GM18519 (cell line): ENCODE data around the gene NDUFS3.
"Not testable (repeated sequence)": the region's sequence is repeated elsewhere in the genome, so short reads cannot be mapped to it uniquely, and the experiment has no call there.

Source experiments
- ATAC-seq: cut with Tn5 transposase; IDR thresholded peaks from one replicate; pipeline ENCODE4 v1.9.1; 2021; ENCODE audit warnings: mild to moderate bottlenecking, moderate library complexity; ENCODE audit not compliant: unreplicated experiment, low FRiP score

The NDUFS3 gene

DNA sequence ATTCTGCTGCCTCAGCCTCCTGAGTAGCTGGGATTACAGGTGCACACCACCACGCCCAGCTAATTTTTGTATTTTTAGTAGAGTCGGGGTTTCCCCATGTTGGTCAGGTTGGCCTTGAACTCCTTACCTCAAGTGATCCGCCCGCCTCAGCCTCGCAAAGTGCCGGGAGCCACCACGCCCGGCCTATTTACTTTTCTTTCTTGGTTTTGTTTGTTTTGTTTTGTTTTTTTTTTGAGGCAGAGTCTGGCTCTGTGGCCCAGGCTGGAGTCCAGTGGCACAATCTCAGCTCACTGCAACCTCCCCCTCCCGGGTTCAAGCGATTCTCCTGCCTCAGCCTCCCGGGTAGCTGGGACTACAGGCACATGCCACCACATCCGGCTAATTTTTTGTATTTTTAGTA, 21.9 kb upstream of the NDUFS3 start:
- not testable (repeated sequence) for ATAC-seq

GRCh38 chr11:47558695-47559094, 20.2 kb upstream of the NDUFS3 start:
- ATAC-seq, result no peak

- no peak for ATAC-seq
Measured at GRCh38 chr11:47560426-47560825, 18.4 kb upstream of the NDUFS3 start.

GRCh38 chr11:47562393-47562792, 16.5 kb upstream of the NDUFS3 start:
- not testable (repeated sequence) for ATAC-seq

DNA sequence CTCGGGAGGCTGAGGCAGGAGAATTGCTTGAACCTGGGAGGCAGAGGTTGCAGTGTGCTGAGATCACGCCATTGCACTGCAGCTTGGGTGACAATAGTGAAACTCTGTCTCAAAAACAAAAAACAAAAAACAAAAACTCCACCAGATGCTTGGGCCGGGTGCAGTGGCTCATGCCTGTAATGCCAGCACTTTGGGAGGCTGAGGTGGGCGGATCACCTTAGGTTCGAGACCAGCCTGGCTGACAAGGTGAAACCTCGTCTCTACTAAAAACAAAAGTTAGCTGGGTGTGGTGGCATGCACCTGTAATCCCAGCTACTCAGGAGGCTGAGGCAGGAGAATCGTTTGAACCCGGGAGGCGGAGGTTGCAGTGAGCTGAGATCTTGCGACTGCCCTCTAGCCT, 14.5 kb upstream of the NDUFS3 start:
- not testable (repeated sequence) for ATAC-seq

GRCh38 chr11:47564933-47565339, 13.9 kb upstream of the NDUFS3 start:
- no peak for ATAC-seq

DNA sequence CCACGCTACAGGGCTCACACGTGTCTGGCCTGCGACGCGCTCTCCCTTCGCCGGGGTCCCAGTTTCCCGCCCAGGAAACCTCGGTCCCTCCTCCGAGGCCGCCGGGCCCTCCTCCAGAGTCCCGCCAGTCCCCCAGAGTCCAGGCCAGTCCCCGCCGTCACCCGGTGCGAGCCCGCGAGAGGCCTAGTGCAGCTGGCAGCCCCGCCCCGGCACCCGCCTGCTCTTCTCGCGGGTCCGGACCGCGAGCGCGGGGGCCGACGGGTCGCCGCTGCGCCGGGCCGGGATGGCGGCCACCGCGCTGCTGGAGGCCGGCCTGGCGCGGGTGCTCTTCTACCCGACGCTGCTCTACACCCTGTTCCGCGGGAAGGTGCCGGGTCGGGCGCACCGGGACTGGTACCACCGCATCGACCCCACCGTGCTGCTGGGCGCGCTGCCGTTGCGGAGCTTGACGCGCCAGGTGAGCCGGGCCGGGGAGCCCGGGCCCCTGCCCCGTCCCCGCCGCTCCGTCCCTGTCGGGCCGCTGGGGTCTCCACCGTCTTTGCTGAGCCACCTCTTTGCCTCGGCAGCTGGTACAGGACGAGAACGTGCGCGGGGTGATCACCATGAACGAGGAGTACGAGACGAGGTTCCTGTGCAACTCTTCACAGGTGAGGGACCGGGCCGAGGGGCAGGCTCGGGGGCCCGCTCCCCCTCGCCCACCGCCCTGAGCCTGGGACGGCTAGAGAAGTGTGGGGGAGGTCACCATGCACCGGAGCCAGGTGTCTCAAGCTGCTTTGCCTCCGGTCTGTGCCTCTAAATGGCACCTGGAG, 13.3 kb upstream of the NDUFS3 start, which contains the start of gene PTPMT1:
PTPMT1 (plus strand) TSS at position 260 of the 809 bp plus-strand sequence; CDS start at position 284, 24 bp downstream.
- ATAC-seq, result peak; percentile 54

DNA sequence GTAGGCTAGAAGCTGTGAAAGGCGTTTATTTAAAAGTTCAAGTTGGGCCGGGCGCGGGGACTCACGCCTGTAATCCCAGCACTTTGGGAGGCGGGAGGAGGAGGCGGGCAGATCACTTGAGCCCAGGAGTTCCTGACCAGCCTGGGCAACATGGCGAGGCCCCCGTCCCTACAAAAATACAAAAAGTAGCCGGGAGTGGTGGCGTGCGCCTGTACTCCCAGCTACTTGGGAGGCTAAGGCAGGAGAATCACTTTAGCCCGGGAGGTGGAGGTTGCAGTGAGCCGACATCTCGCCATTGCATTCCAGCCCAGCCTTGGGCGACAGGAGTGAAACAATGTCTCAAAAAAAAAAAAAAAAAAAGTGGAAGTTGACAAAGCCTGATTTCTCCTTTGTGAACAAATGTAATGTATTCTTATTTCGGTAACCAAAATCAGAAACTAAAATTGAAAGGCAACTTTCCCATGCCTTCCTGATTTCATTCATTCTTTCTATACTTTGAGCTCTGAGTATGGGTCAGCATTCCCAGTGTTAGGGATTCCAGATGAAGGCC, 12.7 kb upstream of the NDUFS3 start:
- ATAC-seq, result no peak

DNA sequence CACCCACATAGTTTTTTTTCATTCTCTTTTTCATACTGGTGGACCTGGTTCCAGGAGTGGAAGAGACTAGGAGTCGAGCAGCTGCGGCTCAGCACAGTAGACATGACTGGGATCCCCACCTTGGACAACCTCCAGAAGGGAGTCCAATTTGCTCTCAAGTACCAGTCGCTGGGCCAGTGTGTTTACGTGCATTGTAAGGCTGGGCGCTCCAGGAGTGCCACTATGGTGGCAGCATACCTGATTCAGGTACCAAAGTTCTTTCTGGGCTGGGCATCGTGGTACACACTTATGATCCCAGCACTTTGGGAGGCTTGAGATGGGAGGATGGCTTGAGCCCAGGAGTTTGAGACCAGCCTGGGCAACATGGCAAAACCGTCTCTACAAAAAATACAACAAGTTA, 9.2 kb upstream of the NDUFS3 start:
- ATAC-seq, result no peak

DNA sequence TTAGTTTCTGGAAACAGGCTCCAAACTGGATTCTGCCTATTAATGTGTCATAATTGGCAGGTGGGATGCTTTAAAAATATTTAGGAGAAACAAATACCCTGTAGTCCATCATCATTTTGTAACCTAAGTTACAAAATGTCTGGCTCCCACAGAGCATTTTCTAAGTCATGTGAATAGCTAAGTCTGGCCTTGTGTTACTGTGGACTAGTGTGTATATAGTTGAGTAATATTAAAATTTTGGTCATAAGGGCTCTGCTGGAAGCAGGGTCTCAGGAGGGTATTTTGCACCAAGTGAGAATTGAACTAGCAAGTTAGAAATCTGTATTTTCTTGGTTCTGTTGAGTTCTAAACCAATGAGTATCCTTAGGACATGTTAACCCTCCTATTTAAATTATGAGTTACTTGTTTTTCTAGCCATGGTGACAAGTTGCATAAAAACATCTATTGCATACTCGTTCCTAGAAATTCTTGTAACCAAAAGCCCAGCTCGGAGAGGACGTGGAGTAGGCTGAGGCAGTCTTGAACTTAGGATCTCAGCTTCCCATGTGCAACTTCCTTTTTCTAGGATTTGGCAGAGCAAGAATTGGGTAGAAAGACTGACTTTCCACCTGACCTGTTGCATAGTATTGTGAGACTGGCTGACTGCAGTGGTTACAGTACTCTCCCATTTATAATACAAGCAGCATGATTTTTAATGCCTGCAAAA, 8.1 kb upstream of the NDUFS3 start:
- no peak for ATAC-seq

DNA sequence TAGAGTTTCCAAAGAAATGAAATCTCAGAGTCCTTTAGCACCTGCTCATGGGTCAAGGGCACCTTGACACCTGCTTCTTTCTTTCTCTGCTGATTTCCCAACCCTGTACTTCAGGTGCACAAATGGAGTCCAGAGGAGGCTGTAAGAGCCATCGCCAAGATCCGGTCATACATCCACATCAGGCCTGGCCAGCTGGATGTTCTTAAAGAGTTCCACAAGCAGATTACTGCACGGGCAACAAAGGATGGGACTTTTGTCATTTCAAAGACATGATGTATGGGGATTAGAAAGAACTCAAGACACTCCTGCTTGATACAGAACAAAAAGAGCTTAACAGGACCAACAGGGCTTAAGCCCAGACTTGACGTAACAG, 7.5 kb upstream of the NDUFS3 start:
- ATAC-seq, result no peak

DNA sequence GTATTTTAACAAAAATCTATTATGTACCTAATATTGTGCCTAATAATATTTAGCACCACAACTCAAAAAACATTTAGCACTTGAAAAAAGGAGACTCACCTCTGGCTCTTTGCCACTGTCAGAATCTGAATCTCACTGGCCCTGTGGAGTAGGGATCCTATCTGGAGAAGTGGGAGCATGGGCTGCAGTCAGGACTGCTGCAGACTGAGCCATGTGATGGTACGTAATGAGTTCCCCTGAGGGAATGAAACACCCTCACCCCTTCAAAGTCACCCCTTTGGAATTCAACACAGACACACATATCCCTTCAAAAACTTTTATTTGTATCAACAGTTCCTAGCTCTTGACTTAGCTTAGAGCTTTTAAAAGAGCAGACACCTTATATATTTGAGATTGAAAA, 7.0 kb upstream of the NDUFS3 start:
- no peak for ATAC-seq

GRCh38 chr11:47572715-47573255, 6.1 kb upstream of the NDUFS3 start:
- no peak for ATAC-seq

DNA sequence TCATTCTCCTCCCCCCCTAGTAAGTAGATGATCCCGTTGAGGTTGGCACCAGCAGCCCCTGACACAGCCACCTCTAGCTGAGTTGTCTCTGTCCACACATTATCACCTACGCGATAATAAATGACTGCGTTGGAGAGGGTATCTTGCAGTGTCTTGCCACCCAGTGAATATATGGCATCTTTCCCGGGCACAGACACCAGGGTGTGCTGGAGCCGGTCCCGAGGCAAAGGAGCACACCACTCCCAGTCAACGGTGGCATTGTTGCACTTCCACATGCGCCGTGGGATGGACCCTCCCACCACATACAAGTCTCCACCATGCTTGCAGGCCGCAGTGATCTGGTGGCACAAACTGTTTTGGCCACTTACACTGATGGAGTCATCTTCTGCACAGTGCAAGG, 5.6 kb upstream of the NDUFS3 start:
- no peak for ATAC-seq

GRCh38 chr11:47577460-47578041, 1.3 kb upstream of the NDUFS3 start:
- ATAC-seq, result no peak

GRCh38 chr11:47583844-47584243, 5.0 kb downstream of the NDUFS3 start:
- ATAC-seq, result no peak

DNA sequence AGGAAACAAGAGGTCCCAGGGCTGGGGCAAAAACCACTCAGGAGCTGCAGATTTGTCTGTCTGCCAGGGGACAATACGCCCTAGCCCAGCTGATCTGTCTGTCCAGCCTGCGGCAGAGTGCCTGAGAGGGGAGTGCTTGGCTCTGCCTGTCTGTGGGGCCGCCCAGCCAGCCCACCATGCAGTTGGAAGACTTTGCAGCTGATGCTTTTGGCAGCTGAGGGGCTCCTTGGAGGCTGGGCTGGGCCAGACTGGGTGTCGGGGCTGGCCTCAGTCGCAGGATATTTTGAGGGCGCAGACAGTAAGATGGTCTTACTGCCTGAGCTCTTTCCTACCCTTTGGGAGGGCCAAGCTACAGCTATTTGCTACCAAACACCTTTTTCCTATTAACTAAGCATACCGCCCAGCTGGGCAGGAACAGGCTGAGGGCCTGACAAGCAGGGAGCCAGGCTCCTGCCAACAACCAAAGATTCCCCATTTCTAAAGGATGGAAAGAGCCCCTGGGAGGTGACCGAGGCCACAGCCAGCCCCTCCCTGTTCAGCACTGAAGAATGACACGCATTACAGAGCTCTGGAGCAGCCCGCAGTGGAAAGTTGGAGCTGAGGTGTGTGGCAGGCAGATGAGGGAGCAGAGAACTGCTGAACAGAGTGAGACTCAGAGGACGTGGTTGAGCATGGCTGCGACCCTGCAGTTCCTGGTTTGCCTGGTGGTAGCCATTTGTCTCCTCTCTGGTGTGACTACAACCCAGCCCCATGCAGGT, 7.4 kb downstream of the NDUFS3 start, which contains the start of gene FAM180B:
FAM180B (plus strand) TSS at position 581 of the 758 bp plus-strand sequence; CDS start at position 672, 91 bp downstream.
- no peak for ATAC-seq

DNA sequence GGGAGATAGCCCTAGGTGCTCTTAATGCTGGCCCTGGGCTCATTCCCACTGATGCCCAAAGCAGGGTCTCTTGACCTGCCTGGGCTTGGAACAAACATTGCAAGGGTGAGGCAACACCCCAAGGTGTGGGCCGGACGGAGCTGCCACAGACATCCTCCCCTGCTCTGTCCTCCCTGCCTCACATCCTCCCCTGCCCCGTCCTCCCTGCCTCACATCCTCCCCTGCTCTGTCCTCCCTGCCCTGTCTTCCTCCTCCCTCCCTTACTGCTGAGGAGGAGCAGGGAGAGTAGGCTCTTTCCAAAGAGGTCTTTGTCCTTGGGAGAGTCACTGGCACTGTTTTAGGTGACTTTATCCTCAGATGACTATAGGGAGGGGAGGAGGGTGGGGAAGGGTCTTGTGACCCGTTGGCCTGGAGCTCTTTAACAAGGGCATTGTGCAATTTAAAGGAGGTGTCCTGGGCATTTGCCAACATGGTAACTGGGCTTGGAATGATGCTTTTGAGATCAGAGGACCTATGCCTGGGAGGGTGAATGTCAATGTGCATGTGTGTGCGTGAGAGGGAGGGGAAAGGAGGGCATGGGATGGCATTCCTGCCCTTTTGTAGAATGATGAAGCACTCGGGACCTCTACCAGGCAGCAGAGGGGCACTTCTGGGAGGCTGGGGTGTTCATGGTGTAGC, 8.3 kb downstream of the NDUFS3 start:
- ATAC-seq, result no peak

- ATAC-seq, result no peak
Measured at GRCh38 chr11:47587723-47588326, 9.0 kb downstream of the NDUFS3 start.
